ENCODE measurements around the gene FAHD1.
"Not testable (repeated sequence)": the region's sequence is repeated elsewhere in the genome, so short reads cannot be mapped to it uniquely, and the experiment has no call there.

Gene FAHD1

GRCh38 chr16:1839554-1839953, 12.5 kb downstream of the FAHD1 start:
- in situ Hi-C loops (cut with MboI; ENCODE audit: low sequenced_read_pairs) = no loop called here

GRCh38 chr16:1845985-1846384, 19.0 kb downstream of the FAHD1 start:
- in situ Hi-C loops (cut with MboI; ENCODE audit: low sequenced_read_pairs) = no loop called here

- in situ Hi-C loops (cut with MboI; ENCODE audit: low sequenced_read_pairs) = no loop called here
Measured at GRCh38 chr16:1846416-1846815, 19.4 kb downstream of the FAHD1 start.

GRCh38 chr16:1850981-1851380, 24.0 kb downstream of the FAHD1 start:
- in situ Hi-C loops (cut with MboI; ENCODE audit: low sequenced_read_pairs) = no loop called here

GRCh38 chr16:1851793-1852192, 24.8 kb downstream of the FAHD1 start:
- in situ Hi-C loops (cut with MboI; ENCODE audit: low sequenced_read_pairs) = no loop called here

GRCh38 chr16:1857433-1858097, 30.6 kb downstream of the FAHD1 start:
- in situ Hi-C loops (cut with MboI; ENCODE audit: low sequenced_read_pairs) = no loop called here

- in situ Hi-C loops (cut with MboI; ENCODE audit: low sequenced_read_pairs) = no loop called here
Measured at GRCh38 chr16:1858189-1858865, 31.3 kb downstream of the FAHD1 start.

GRCh38 chr16:1859650-1860049, 32.6 kb downstream of the FAHD1 start:
- in situ Hi-C loops (cut with MboI; ENCODE audit: low sequenced_read_pairs) = no loop called here

- in situ Hi-C loops (cut with MboI; ENCODE audit: low sequenced_read_pairs) = no loop called here
Measured at GRCh38 chr16:1861730-1862129, 34.7 kb downstream of the FAHD1 start.

GRCh38 chr16:1862394-1862793, 35.4 kb downstream of the FAHD1 start:
- in situ Hi-C loops (cut with MboI; ENCODE audit: low sequenced_read_pairs) = no loop called here

- in situ Hi-C loops (cut with MboI; ENCODE audit: low sequenced_read_pairs) = no loop called here
Measured at GRCh38 chr16:1863681-1864460, 36.9 kb downstream of the FAHD1 start.

- in situ Hi-C loops (cut with MboI; ENCODE audit: low sequenced_read_pairs) = no loop called here
Measured at GRCh38 chr16:1865902-1866690, 39.1 kb downstream of the FAHD1 start.

- in situ Hi-C loops (cut with MboI; ENCODE audit: low sequenced_read_pairs) = no loop called here
Measured at GRCh38 chr16:1870365-1871082, 43.5 kb downstream of the FAHD1 start.

- in situ Hi-C loops (cut with MboI; ENCODE audit: low sequenced_read_pairs) = no loop called here
Measured at GRCh38 chr16:1871974-1872635, 45.1 kb downstream of the FAHD1 start, which contains the start of gene MEIOB. Gene MEIOB, minus strand, starts transcription at chr16:1872164. Its CDS starts 3,989 bp downstream, at chr16:1868175.

GRCh38 chr16:1874854-1875253, 47.8 kb downstream of the FAHD1 start:
- in situ Hi-C loops (cut with MboI; ENCODE audit: low sequenced_read_pairs) = no loop called here

GRCh38 chr16:1876066-1876465, 49.1 kb downstream of the FAHD1 start:
- in situ Hi-C loops (cut with MboI; ENCODE audit: low sequenced_read_pairs) = not testable (repeated sequence)

- in situ Hi-C loops (cut with MboI; ENCODE audit: low sequenced_read_pairs) = no loop called here
Measured at GRCh38 chr16:1876468-1876867, 49.5 kb downstream of the FAHD1 start.

GRCh38 chr16:1877089-1877488, 50.1 kb downstream of the FAHD1 start:
- in situ Hi-C loops (cut with MboI; ENCODE audit: low sequenced_read_pairs) = no loop called here

GRCh38 chr16:1877804-1878203, 50.8 kb downstream of the FAHD1 start:
- in situ Hi-C loops (cut with MboI; ENCODE audit: low sequenced_read_pairs) = no loop called here

- in situ Hi-C loops (cut with MboI; ENCODE audit: low sequenced_read_pairs) = no loop called here
Measured at GRCh38 chr16:1878256-1878655, 51.2 kb downstream of the FAHD1 start.
